Osteocyte (in vitro differentiated cells): ENCODE data around the gene CKS1B. TPM values are rescaled to one million over a fixed set of nuclear protein-coding genes. Genes with fewer than 3 reads are reported as not detected.

ENCODE experiments used
- DNase-seq: peaks from one replicate; pipeline ENCODE4 v3.0.0; 2021; ENCODE audit warnings: mixed read lengths; ENCODE audit not compliant: unreplicated experiment; ENCODE audit errors: extremely low spot score
- H3K27ac Mint-ChIP-seq: one replicate; pipeline ENCODE4 v1.8.0; 2021; ENCODE audit warnings: mild to moderate bottlenecking, mixed read lengths; ENCODE audit not compliant: unreplicated experiment
- H3K27me3 Mint-ChIP-seq: one replicate; pipeline ENCODE4 v1.8.0; 2021; ENCODE audit warnings: mixed read lengths; ENCODE audit not compliant: unreplicated experiment
- H3K36me3 Mint-ChIP-seq: one replicate; pipeline ENCODE4 v1.8.0; 2021; ENCODE audit warnings: mixed read lengths; ENCODE audit not compliant: unreplicated experiment
- H3K4me1 Mint-ChIP-seq: one replicate; pipeline ENCODE4 v1.8.0; 2021; ENCODE audit warnings: mixed read lengths; ENCODE audit not compliant: unreplicated experiment
- H3K4me3 Mint-ChIP-seq: one replicate; pipeline ENCODE4 v1.8.0; 2021; ENCODE audit warnings: mild to moderate bottlenecking, moderate library complexity, mixed read lengths; ENCODE audit not compliant: unreplicated experiment
- H3K9me3 Mint-ChIP-seq: one replicate; pipeline ENCODE4 v1.8.0; 2021; ENCODE audit warnings: mixed read lengths; ENCODE audit not compliant: unreplicated experiment
- CTCF ChIP-seq: fragments of 200-600 bp; sonication (generic); IDR thresholded peaks from 2 replicates; pipeline ENCODE4 v1.5.0; 2021; ENCODE audit warnings: antibody characterized with exemption, mild to moderate bottlenecking, moderate library complexity
- total RNA-seq: library from RNA; stranded (reverse); gene quantifications from 2 replicates; pipeline ENCODE4 v1.2.1, GENCODE V29; 2021

Gene CKS1B
- total RNA-seq, 1 donor from 2014 or later = 38.5 TPM

- no peaks in the 10 kb centered on the region for H3K9me3 Mint-ChIP-seq
- H3K36me3 Mint-ChIP-seq = peaks cover 20% of the 10 kb centered on the region
- H3K27me3 Mint-ChIP-seq = no peaks in the 10 kb centered on the region
- H3K4me1 Mint-ChIP-seq = peaks cover 32% of the 10 kb centered on the region
- DNase-seq = no peak
- peak overlapping the region; percentile 80 for H3K4me3 Mint-ChIP-seq
- H3K27ac Mint-ChIP-seq = peak overlapping the region; percentile 91
- no peak for TF ChIP-seq CTCF
Measured at GRCh38 chr1:154962156-154962749, 12.2 kb upstream of the CKS1B start.

- H3K9me3 Mint-ChIP-seq = no peaks in the 10 kb centered on the region
- TF ChIP-seq CTCF = no peak
- H3K27ac Mint-ChIP-seq = peak overlapping the region; percentile 91
- H3K4me3 Mint-ChIP-seq = peak overlapping the region; percentile 80
- no peaks in the 10 kb centered on the region for H3K27me3 Mint-ChIP-seq
- peaks cover 21% of the 10 kb centered on the region for H3K36me3 Mint-ChIP-seq
- peaks cover 31% of the 10 kb centered on the region for H3K4me1 Mint-ChIP-seq
- DNase-seq = no peak
Measured at GRCh38 chr1:154962795-154963330, 11.6 kb upstream of the CKS1B start.

GRCh38 chr1:154963643-154964042, 10.8 kb upstream of the CKS1B start:
- peak overlapping the region; percentile 36 for H3K27ac Mint-ChIP-seq
- peaks cover 38% of the 10 kb centered on the region for H3K4me1 Mint-ChIP-seq
- DNase-seq = no peak
- no peaks in the 10 kb centered on the region for H3K27me3 Mint-ChIP-seq
- no peak overlapping the region for H3K4me3 Mint-ChIP-seq
- H3K9me3 Mint-ChIP-seq = no peaks in the 10 kb centered on the region
- H3K36me3 Mint-ChIP-seq = peaks cover 21% of the 10 kb centered on the region
- TF ChIP-seq CTCF = no peak

- H3K4me1 Mint-ChIP-seq = peaks cover 45% of the 10 kb centered on the region
- TF ChIP-seq CTCF = no peak
- H3K27ac Mint-ChIP-seq = no peak overlapping the region
- H3K27me3 Mint-ChIP-seq = no peaks in the 10 kb centered on the region
- peaks cover 21% of the 10 kb centered on the region for H3K36me3 Mint-ChIP-seq
- no peaks in the 10 kb centered on the region for H3K9me3 Mint-ChIP-seq
- no peak for DNase-seq
- H3K4me3 Mint-ChIP-seq = no peak overlapping the region
Measured at GRCh38 chr1:154964359-154964758, 10.1 kb upstream of the CKS1B start.

- DNase-seq = no peak
- no peak for TF ChIP-seq CTCF
- no peak overlapping the region for H3K4me3 Mint-ChIP-seq
- H3K36me3 Mint-ChIP-seq = peaks cover 21% of the 10 kb centered on the region
- H3K4me1 Mint-ChIP-seq = peaks cover 44% of the 10 kb centered on the region
- no peaks in the 10 kb centered on the region for H3K27me3 Mint-ChIP-seq
- H3K27ac Mint-ChIP-seq = no peak overlapping the region
- no peaks in the 10 kb centered on the region for H3K9me3 Mint-ChIP-seq
Measured at GRCh38 chr1:154966111-154966510, 8.4 kb upstream of the CKS1B start.
